Frontal cortex (tissue), 4 donors: ENCODE measurements around the gene FAM118A. TPM values are rescaled to one million over a fixed set of nuclear protein-coding genes. Genes with fewer than 3 reads are reported as not detected.
A peak's percentile ranks its signal among the peaks of the same experiment; 100 is the strongest.
"Not testable (repeated sequence)": the region's sequence is repeated elsewhere in the genome, so short reads cannot be mapped to it uniquely, and the experiment has no call there.

Experiments
- DNase-seq, 2 donors: peaks; one replicate each; pipeline ENCODE4 v3.0.0; 2012; ENCODE audit warnings: low spot score in 2 of 2
- FAIRE-seq: peaks from 2 replicates; lab custom pipeline; 2012; peaks lifted over from hg19 to GRCh38; lab: Jason Lieb, UNC
- total RNA-seq: library from RNA; depleted of rRNA; stranded (reverse); fragments of >200 nt; gene quantifications from one replicate; pipeline ENCODE4 v1.2.3, GENCODE V29; 2014
- donor health status: control.
- donor health status: control.
- donor health status: control.

The FAM118A gene
- total RNA-seq, 1 donor from 2014 or later = 14.3 TPM

GRCh38 chr22:45323695-45324094, 14.0 kb downstream of the FAM118A start:
- no peak for DNase-seq
- no peak for FAIRE-seq

DNA sequence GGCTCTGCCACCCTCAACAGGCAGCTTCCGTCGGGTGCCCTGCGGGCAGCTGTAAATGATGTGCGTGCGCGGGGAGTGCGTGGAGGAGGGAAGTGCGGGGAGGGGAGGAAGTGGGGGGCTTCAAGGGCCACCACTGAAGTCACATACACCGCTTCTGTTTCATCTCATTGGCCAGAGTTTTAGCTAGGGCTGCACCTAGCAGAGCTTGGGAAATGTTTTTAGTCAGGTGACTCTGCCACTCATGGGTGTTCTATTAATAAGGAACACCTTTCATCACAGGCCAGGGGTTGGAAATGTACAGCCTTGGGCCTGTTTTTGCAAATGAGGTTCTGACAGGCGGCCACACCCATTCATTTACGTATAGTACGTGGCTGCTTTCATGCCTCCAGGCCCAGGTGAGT, 14.6 kb downstream of the FAM118A start:
- FAIRE-seq (no peak), DNase-seq (no peak)

GRCh38 chr22:45328261-45328660, 18.5 kb downstream of the FAM118A start:
- DNase-seq, FAIRE-seq: not testable (repeated sequence)

GRCh38 chr22:45328822-45329529, 19.2 kb downstream of the FAM118A start:
- FAIRE-seq (no peak), DNase-seq (no peak)

GRCh38 chr22:45329530-45329936, 19.8 kb downstream of the FAM118A start:
- FAIRE-seq = no peak
- peak in 1 of 2 donors; percentile 54 for DNase-seq

DNA sequence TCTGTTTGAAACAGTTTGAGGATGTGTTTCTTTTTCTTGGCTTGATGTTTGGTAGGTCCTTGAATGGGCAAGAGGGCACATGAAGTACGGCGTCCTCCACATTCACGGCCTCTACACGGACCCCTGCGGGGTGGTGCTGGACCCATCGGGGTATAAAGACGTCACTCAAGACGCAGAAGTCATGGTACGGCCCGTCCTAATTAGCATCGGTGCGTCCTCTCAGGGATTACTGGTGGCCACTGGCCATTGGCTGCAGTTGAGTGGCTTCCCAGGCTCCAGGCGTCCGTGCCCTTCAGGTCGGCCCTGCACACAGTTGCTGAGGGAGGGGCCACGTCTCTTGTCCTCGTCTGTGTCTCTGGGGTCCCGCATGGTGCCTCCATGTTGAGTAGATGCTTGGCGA, 20.8 kb downstream of the FAM118A start:
- FAIRE-seq = no peak
- no peak for DNase-seq

DNA sequence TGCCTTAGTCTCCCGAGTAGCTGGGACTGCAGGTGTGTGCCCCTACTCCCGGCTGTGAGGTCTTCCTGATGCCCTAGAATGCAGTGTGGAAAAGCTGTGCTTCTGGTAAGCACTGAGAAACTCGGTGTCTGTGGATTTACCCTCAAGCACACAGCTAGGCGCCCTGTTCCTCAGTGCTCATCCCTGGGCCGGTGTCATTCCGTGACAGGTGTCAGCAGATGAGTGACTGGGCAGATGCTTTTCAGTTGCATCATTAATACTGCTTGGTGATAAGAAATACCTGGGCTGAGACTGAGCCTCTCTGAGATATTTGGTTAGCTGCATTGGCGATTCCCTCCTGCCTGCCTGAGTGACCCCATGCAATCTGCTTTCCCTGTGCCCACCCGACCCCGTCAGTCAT, 21.8 kb downstream of the FAM118A start:
- FAIRE-seq = no peak
- no peak for DNase-seq

DNA sequence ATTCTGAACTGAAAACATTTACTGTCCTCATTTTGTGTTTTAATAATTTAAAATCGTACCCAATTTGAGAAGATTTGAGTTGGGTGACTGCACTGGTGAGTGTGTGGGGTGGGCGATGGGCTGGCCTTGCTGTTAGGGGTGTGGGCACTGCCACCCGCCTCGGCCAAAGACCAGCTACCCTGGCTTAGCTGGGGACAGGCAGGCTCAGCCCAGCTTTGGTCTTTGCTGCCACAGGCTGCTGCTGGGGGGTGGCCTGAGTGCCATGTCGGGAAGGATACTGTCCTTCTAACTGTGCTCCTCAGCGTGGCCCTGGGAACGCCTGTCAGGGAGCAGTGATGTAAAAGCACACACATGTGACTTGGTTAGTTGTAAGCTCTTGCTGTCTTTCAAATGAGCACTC, 22.3 kb downstream of the FAM118A start:
- FAIRE-seq = no peak
- no peak for DNase-seq

- no peak for DNase-seq
- no peak for FAIRE-seq
These were observed 24.3 kb downstream of the FAM118A start for GRCh38 chr22:45334068-45334467.

DNA sequence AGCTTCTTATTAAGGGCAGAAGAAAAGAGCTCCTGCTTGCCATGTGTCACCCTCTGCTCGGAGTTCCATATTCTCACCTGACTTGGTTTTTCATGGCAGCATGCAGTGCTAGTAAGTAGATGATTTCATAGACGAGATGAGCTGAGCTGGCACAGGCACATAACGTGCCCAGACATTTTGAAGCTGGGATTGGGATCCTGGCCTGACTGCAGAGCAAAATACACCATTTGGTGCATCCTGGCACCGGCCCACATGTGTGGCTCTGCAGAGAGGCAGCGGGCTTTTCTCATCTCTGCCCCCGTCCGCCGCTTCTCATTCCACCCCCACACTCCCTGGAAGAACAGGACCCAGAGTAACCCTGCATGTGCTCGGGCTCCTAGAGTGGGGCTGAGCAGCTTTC, 24.8 kb downstream of the FAM118A start:
- FAIRE-seq (no peak), DNase-seq (no peak)

DNA sequence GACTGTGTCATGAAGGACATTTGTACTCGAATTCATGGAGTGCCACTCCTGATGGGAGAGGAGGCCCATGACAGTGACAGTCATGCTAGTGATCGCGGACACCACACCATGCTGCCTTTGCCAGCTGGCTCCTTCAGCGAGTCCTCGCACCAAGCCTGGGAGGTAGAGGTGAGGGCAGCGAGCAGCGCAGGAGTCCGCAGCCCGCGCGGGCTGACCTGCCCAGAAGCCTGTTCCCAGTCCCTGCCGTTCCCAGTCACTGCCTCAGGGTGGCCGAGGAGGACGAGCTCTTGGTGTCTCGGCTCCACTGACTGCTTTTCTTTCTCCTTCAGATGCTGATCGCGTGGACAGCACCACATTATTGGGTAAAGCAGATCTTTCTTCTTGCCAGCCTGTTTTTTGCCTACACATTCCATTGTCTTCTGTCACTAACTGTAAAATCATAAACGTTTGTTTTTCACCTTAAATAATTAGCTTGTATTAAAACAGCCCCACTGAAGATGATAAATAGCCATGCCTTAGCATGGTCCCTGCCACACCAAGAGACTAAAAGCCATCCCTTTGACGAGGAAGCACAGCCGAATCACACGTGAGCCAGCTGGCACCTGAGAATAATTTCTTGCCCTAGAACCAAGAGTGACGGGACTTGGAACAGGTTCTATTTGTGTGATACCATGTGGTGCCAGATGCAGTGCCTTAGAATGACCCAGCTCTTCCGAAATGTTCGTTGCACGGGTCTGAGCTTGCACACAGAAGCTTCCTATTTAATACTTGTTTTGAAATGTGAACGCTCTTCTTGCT, 25.5 kb downstream of the FAM118A start:
- DNase-seq (peak in 1 of 2 donors; percentile 50), FAIRE-seq (no peak)

DNA sequence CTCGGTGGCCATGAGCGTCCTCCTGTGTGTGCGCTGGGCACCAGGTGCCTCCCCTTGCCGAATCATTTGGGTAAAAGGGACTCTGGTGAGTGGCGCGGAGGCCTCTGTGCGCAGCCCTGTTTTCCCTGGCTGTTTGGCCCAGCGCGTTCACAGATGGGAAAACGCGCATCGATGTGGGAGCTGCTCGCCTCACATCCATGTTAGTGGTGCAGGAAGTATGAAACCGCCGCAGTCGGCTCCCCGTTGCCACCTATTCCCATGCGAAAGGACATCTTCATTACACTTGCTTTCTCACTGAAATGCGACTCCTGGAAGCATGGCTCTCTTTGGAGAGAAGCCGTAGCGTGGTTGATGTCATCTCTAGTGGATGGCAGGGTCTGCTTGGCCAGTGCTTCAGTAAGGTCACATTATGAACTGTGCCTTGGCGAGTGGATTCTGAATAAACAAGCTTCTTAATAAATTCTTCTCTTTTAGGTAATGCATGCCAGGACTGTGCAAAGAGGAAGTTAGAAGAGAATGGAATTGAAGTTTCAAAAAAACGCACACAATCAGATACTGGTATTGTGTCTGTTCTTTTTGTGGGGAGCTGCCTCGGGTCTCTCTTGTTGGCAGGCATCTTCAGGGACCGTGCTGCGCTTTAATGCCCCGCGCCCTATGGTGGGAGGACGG, 26.3 kb downstream of the FAM118A start:
- no peak for DNase-seq

GRCh38 chr22:45336971-45337431, 27.3 kb downstream of the FAM118A start:
- FAIRE-seq (no peak), DNase-seq (peak in 1 of 2 donors; percentile 71)

More for the DNA sequence above, 26.3 kb downstream of the FAM118A start:
- no peak for FAIRE-seq

DNA sequence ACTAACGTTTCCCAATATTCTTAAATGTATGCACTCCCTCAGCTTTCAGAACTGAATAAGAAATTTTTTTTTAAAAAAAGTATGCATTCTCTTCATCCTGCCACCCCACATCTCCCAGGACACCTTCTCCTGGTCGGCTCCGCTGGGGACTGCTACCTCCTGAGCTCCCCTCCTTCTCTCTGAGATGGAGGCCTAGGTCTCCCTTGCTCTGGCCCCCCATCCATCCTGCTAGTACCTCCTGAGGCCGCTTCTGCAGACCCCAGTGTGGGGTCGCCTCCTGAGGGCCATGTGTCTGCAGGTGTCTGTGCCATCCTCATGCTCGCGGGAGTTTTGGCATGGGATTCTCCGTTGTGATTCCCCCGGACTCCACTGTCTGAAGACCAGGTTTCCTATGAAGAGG, 27.8 kb downstream of the FAM118A start:
- DNase-seq (no peak), FAIRE-seq (no peak)

- FAIRE-seq (no peak), DNase-seq (no peak)
These were observed 29.1 kb downstream of the FAM118A start for GRCh38 chr22:45338795-45339194.

DNA sequence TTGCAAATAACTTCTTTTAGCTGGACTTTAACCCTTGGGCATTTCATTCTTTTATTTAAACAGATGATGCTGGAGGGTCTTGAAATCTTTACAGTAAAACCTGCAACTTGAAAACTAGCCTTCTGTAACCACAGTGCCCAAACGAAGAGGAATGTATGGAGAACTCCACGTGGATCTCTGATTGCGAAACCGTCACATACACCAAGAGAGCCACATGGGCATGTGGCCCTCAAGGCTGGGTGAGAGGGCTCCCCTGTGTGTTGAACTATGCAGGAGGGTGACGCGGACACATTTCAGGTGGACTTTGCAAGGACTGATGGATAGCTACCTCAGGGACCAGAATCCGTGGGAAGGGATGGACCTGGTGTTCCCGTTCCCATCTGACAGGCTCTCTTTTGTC, 30.6 kb downstream of the FAM118A start:
- no peak for DNase-seq
- FAIRE-seq = no peak

GRCh38 chr22:45341498-45341897, 31.8 kb downstream of the FAM118A start:
- DNase-seq (no peak), FAIRE-seq (no peak)

- DNase-seq = no peak
- FAIRE-seq = no peak
These were observed 33.4 kb downstream of the FAM118A start for GRCh38 chr22:45343143-45343542.

DNA sequence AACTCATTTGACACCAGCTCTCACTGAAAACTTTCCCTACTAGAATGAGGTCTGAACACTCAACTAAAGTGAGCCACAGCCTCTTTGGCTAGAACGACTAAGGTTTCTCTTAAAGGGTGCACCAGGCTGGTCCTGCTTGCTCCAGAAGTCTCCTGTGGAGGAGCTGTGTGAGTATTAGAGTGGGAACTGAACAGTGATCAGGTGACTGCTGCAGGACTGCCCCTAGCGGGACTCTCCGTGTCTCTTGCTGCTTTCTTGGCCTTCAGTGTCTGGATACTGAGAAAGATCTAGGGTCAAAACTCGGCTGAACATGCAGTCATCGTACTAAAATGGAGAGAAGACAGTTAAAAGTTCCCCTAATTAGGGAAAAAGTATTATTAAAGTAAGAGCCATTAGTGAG, 34.6 kb downstream of the FAM118A start:
- DNase-seq = no peak

DNA sequence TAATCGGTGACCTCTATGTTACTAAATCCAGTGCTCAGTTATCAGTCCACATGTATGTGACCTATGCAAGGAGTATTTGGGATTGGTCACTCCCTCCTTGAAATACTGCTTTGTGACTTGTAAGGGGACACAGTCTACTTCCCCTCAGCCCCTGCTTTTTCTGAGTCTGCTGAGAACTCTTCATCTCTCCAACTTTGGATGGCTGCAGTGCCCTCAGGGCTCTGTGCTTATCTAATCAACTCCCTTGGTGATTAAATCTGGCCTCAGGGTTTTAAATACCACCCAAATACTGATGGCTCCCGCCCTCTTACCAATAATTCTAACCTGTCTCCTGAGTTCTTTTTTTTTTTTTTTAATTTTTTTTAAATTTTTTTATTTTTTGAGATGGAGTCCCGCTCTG, 40.2 kb downstream of the FAM118A start:
- DNase-seq = no peak
- FAIRE-seq = no peak

More for the DNA sequence above, 34.6 kb downstream of the FAM118A start:
- FAIRE-seq = no peak

DNA sequence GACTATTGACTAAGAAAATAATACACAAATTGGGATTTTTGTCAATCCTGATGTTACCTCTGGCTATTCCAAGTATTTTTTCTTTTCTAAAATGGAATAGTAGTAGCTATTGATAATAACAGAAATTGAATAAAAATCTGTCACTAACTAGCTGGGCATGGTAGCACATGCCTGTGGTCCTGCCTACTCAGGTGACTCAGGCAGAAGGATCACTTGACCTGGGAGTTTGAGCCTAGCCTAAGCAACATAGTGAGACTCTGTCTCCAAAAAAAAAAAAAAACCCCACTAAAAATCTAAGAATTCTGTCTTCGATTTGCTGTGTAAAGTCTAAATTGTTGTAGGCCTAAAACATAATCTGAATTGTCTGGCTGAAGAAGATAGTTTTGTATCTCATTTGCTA, 42.2 kb downstream of the FAM118A start:
- FAIRE-seq (no peak), DNase-seq (no peak)
